ENCODE results near the gene SLC16A2.

Gene SLC16A2

DNA sequence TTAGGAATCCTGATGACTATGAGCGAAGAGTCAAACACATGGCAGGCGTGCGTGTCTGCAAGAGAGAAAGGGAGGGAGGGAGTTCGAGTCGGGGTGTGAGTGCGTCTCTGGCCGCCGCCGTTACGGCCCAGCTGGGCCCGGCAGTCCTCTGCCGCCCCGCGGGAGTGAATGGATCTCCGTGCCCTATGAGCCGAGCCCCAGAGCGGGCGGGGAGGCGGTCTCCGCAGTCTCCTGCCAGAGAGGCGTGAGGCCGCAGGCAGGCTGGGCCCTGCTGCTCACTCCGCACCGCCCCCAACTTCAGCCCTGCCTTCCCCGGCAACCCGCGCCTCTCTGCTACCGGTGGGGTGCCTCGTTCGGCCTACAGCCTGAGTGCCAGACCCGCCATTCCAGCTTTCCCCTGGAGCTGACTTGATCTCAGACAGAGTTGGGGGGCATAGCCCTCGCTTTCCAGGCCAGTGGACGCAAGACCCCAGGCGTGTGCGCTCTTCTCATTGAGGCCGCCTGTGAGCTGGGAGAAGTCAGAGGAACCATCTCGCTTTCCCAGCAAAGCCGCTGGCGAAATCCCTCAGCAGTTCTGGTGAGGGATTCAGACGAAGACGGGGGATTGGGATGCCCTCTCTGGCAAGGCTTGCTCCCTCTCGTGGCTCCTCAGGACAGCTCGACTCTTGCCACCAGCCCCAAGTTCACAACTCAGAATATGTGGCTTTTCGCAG is 1.4 kb downstream of the SLC16A2 start:
- peaks cover 0 to 3% of the 10 kb centered on the region in 2 experiments for H3K36me3 ChIP-seq (ENCODE audit: control insufficient read depth in 1 of 2, insufficient read depth in 2 of 2, low read depth in 1 of 2, low read length in 2 of 2)

GRCh38 chrX:74423289-74423998 is 2.2 kb downstream of the SLC16A2 start:
- Histone ChIP-seq H3K27ac (ENCODE audit: low read length, poor library complexity, severe bottlenecking) (peak overlapping the region; percentile 58), H3K9ac (ENCODE audit: low read length) (peak overlapping the region; percentile 82), H3K4me1 (ENCODE audit: control insufficient read depth, insufficient read depth, low read depth, low read length) (peaks cover 8% of the 10 kb centered on the region), H4K8ac (ENCODE audit: low read length) (peak overlapping the region; percentile 31), H3K27me3 (ENCODE audit: control insufficient read depth in 1 of 2, insufficient read depth in 1 of 2, low read length in 2 of 2) (peaks cover 0 to 2% of the 10 kb centered on the region in 2 experiments), H3K14ac (ENCODE audit: low read length in 2 of 2) (no peak overlapping the region), H4K91ac (ENCODE audit: low read length) (no peak overlapping the region), H2BK5ac (ENCODE audit: low read depth, low read length, poor library complexity, severe bottlenecking) (no peak overlapping the region), H3K4me2 (ENCODE audit: low read length, poor library complexity, severe bottlenecking) (no peak overlapping the region), H3K18ac (ENCODE audit: low read depth in 1 of 2, low read length in 2 of 2) (no peak overlapping the region), H2BK120ac (ENCODE audit: low read depth, low read length) (no peak overlapping the region), H3K4me3 (ENCODE audit: insufficient read depth in 1 of 2, low read depth in 1 of 2, low read length in 2 of 2) (peak overlapping the region in 1 of 2 experiments; percentile 80), H3K9me3 (ENCODE audit: control insufficient read depth, low read length) (no peaks in the 10 kb centered on the region), H3K23ac (ENCODE audit: low read length in 2 of 2) (no peak overlapping the region), H3K4ac (ENCODE audit: low read depth in 1 of 2, low read length in 2 of 2) (no peak overlapping the region), H2BK15ac (ENCODE audit: low read depth, poor library complexity, severe bottlenecking) (no peak overlapping the region), H3K36me3 (ENCODE audit: control insufficient read depth in 1 of 2, insufficient read depth in 2 of 2, low read depth in 1 of 2, low read length in 2 of 2) (peaks cover 0 to 3% of the 10 kb centered on the region in 2 experiments), H3K79me1 (replicated peaks; ENCODE audit: low read length, poor library complexity, severe bottlenecking) (peaks cover 9% of the 10 kb centered on the region), H2BK12ac (ENCODE audit: low read length in 2 of 2) (no peak overlapping the region), H2AFZ (ENCODE audit: low read depth, low read length) (no peak overlapping the region), H2AK5ac (ENCODE audit: low read length, severe bottlenecking) (no peak overlapping the region)
- WGBS, result 93% methylated on average over 4 of the region's 6 CpGs
- no peak for DNase-seq

More for the DNA sequence above, 1.4 kb downstream of the SLC16A2 start:
- Histone ChIP-seq H2BK120ac (ENCODE audit: low read depth, low read length) (no peak overlapping the region), H3K4me2 (ENCODE audit: low read length, poor library complexity, severe bottlenecking) (peak overlapping the region; percentile 92), H3K27ac (ENCODE audit: low read length, poor library complexity, severe bottlenecking) (peak overlapping the region; percentile 58), H3K27me3 (ENCODE audit: control insufficient read depth in 1 of 2, insufficient read depth in 1 of 2, low read length in 2 of 2) (peaks cover 0 to 3% of the 10 kb centered on the region in 2 experiments), H2AK5ac (ENCODE audit: low read length, severe bottlenecking) (no peak overlapping the region), H2BK12ac (ENCODE audit: low read length in 2 of 2) (no peak overlapping the region), H3K4me3 (ENCODE audit: insufficient read depth in 1 of 2, low read depth in 1 of 2, low read length in 2 of 2) (peak overlapping the region; percentile 26 to 80), H3K4ac (ENCODE audit: low read depth in 1 of 2, low read length in 2 of 2) (no peak overlapping the region), H4K8ac (ENCODE audit: low read length) (no peak overlapping the region), H3K23ac (ENCODE audit: low read length in 2 of 2) (no peak overlapping the region), H3K9me3 (ENCODE audit: control insufficient read depth, low read length) (no peaks in the 10 kb centered on the region), H2BK15ac (ENCODE audit: low read depth, poor library complexity, severe bottlenecking) (no peak overlapping the region), H3K79me1 (replicated peaks; ENCODE audit: low read length, poor library complexity, severe bottlenecking) (peaks cover 9% of the 10 kb centered on the region), H3K4me1 (ENCODE audit: control insufficient read depth, insufficient read depth, low read depth, low read length) (peaks cover 8% of the 10 kb centered on the region), H2AFZ (ENCODE audit: low read depth, low read length) (peak overlapping the region; percentile 51), H2BK5ac (ENCODE audit: low read depth, low read length, poor library complexity, severe bottlenecking) (no peak overlapping the region), H3K18ac (ENCODE audit: low read depth in 1 of 2, low read length in 2 of 2) (peak overlapping the region in 1 of 2 experiments; percentile 21), H3K14ac (ENCODE audit: low read length in 2 of 2) (no peak overlapping the region), H4K91ac (ENCODE audit: low read length) (no peak overlapping the region), H3K9ac (ENCODE audit: low read length) (peak overlapping the region; percentile 82)
- 0% methylated on average over 21 of the region's 44 CpGs for WGBS
- DNase-seq, result peak; percentile 73

DNA sequence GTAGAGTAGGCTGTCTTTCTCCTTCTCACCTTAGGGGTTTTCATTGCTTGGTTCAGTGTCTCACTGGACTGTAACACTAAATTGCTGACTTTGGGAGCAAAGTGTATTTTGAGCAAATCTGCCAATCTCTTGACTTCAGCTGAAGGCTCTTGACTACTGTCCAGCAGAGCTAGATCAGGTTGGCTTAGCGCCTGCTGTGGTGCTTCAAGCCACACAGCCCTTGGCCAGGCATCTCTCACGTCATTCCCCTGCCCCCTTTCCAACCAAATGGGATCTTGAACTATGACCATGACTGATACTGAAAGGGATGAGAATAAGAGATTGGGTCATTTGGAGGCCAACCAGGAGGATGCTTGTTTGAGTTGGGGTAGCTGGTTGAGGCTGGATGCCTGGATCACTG is 4.8 kb downstream of the SLC16A2 start:
- H3K18ac ChIP-seq (ENCODE audit: low read depth in 1 of 2, low read length in 2 of 2), result no peak overlapping the region
- H4K8ac ChIP-seq (ENCODE audit: low read length), result no peak overlapping the region
- peaks cover 13% of the 10 kb centered on the region for H3K79me1 ChIP-seq (replicated peaks; ENCODE audit: low read length, poor library complexity, severe bottlenecking)
- H3K36me3 ChIP-seq (ENCODE audit: control insufficient read depth in 1 of 2, insufficient read depth in 2 of 2, low read depth in 1 of 2, low read length in 2 of 2), result peaks cover 0 to 3% of the 10 kb centered on the region in 2 experiments
- H3K27ac ChIP-seq (ENCODE audit: low read length, poor library complexity, severe bottlenecking), result no peak overlapping the region
- no peak overlapping the region for H3K4ac ChIP-seq (ENCODE audit: low read depth in 1 of 2, low read length in 2 of 2)
- no peak overlapping the region for H3K4me2 ChIP-seq (ENCODE audit: low read length, poor library complexity, severe bottlenecking)
- no peak overlapping the region for H2BK15ac ChIP-seq (ENCODE audit: low read depth, poor library complexity, severe bottlenecking)
- peaks cover 0 to 5% of the 10 kb centered on the region in 2 experiments for H3K27me3 ChIP-seq (ENCODE audit: control insufficient read depth in 1 of 2, insufficient read depth in 1 of 2, low read length in 2 of 2)
- no peaks in the 10 kb centered on the region for H3K9me3 ChIP-seq (ENCODE audit: control insufficient read depth, low read length)
- no peak overlapping the region for H3K14ac ChIP-seq (ENCODE audit: low read length in 2 of 2)
- H3K4me3 ChIP-seq (ENCODE audit: insufficient read depth in 1 of 2, low read depth in 1 of 2, low read length in 2 of 2), result no peak overlapping the region
- no peak overlapping the region for H2AK5ac ChIP-seq (ENCODE audit: low read length, severe bottlenecking)
- DNase-seq, result no peak
- H2BK120ac ChIP-seq (ENCODE audit: low read depth, low read length), result no peak overlapping the region
- no peak overlapping the region for H2AFZ ChIP-seq (ENCODE audit: low read depth, low read length)
- peaks cover 6% of the 10 kb centered on the region for H3K4me1 ChIP-seq (ENCODE audit: control insufficient read depth, insufficient read depth, low read depth, low read length)
- no peak overlapping the region for H3K9ac ChIP-seq (ENCODE audit: low read length)
- H4K91ac ChIP-seq (ENCODE audit: low read length), result no peak overlapping the region
- H3K23ac ChIP-seq (ENCODE audit: low read length in 2 of 2), result no peak overlapping the region
- no peak overlapping the region for H2BK5ac ChIP-seq (ENCODE audit: low read depth, low read length, poor library complexity, severe bottlenecking)
- no CpG with 5 or more reads among the region's 2 CpGs for WGBS
- H2BK12ac ChIP-seq (ENCODE audit: low read length in 2 of 2), result no peak overlapping the region

DNA sequence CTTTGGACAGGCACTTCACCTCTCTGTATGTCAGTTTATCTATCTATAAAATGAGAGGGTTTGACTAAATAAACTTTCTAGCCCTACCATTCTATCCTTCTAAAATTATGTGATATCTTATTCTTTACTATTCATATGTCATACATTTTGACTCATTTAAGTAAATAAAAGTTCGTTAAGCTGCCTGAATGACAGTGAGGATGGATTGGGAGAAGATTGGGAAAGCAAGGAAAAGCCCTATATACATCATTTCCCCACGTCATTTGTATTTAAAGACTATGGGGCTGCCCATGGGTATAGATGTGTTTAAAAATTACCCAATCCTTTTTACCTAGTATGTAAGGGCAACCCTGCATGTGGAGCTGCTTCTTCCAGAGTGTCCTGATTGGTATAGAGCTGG is 5.3 kb downstream of the SLC16A2 start:
- no peak overlapping the region for H3K23ac ChIP-seq (ENCODE audit: low read length in 2 of 2)

More for the DNA sequence above, 5.3 kb downstream of the SLC16A2 start:
- H3K9ac ChIP-seq (ENCODE audit: low read length), result no peak overlapping the region
- no peak overlapping the region for H3K14ac ChIP-seq (ENCODE audit: low read length in 2 of 2)
- H3K27ac ChIP-seq (ENCODE audit: low read length, poor library complexity, severe bottlenecking), result no peak overlapping the region
- peaks cover 0 to 6% of the 10 kb centered on the region in 2 experiments for H3K27me3 ChIP-seq (ENCODE audit: control insufficient read depth in 1 of 2, insufficient read depth in 1 of 2, low read length in 2 of 2)
- H3K4me1 ChIP-seq (ENCODE audit: control insufficient read depth, insufficient read depth, low read depth, low read length), result peaks cover 6% of the 10 kb centered on the region
- H3K4ac ChIP-seq (ENCODE audit: low read depth in 1 of 2, low read length in 2 of 2), result no peak overlapping the region
- H3K4me3 ChIP-seq (ENCODE audit: insufficient read depth in 1 of 2, low read depth in 1 of 2, low read length in 2 of 2), result no peak overlapping the region
- WGBS, result no CpG with 5 or more reads among the region's 2 CpGs
- no peak overlapping the region for H4K8ac ChIP-seq (ENCODE audit: low read length)
- H3K79me1 ChIP-seq (replicated peaks; ENCODE audit: low read length, poor library complexity, severe bottlenecking), result peaks cover 13% of the 10 kb centered on the region
- no peak overlapping the region for H2BK15ac ChIP-seq (ENCODE audit: low read depth, poor library complexity, severe bottlenecking)
- no peak overlapping the region for H3K4me2 ChIP-seq (ENCODE audit: low read length, poor library complexity, severe bottlenecking)
- no peak overlapping the region for H2BK120ac ChIP-seq (ENCODE audit: low read depth, low read length)
- no peak overlapping the region for H2AK5ac ChIP-seq (ENCODE audit: low read length, severe bottlenecking)
- no peak overlapping the region for H2BK5ac ChIP-seq (ENCODE audit: low read depth, low read length, poor library complexity, severe bottlenecking)
- H4K91ac ChIP-seq (ENCODE audit: low read length), result no peak overlapping the region
- H3K9me3 ChIP-seq (ENCODE audit: control insufficient read depth, low read length), result no peaks in the 10 kb centered on the region
- DNase-seq, result no peak
- H3K18ac ChIP-seq (ENCODE audit: low read depth in 1 of 2, low read length in 2 of 2), result no peak overlapping the region
- no peak overlapping the region for H2BK12ac ChIP-seq (ENCODE audit: low read length in 2 of 2)
- no peak overlapping the region for H2AFZ ChIP-seq (ENCODE audit: low read depth, low read length)
- peaks cover 0 to 3% of the 10 kb centered on the region in 2 experiments for H3K36me3 ChIP-seq (ENCODE audit: control insufficient read depth in 1 of 2, insufficient read depth in 2 of 2, low read depth in 1 of 2, low read length in 2 of 2)
